ENCODE results near the gene CCL20. TPM values are rescaled to one million over a fixed set of nuclear protein-coding genes. Genes with fewer than 3 reads are reported as not detected.

CCL20 gene
- total RNA-seq, 1 donor from 2014 or later, result 2.0 TPM

- H3K9me3 Mint-ChIP-seq, result no peaks in the 10 kb centered on the region
- no peaks in the 10 kb centered on the region for H3K4me1 Mint-ChIP-seq (ENCODE audit: low read depth)
- H3K36me3 Mint-ChIP-seq (ENCODE audit: low read depth), result no peaks in the 10 kb centered on the region
- H3K27me3 Mint-ChIP-seq (ENCODE audit: low read depth), result no peaks in the 10 kb centered on the region
- no peak overlapping the region for H3K27ac Mint-ChIP-seq
- no peak for DNase-seq (ENCODE audit: low spot score)
- intact Hi-C loops (cut with micrococcal nuclease), result no loop called here
- H3K4me3 Mint-ChIP-seq (ENCODE audit: low read depth), result no peak overlapping the region
Observed at GRCh38 chr2:227853765-227854271, 40.2 kb downstream of the CCL20 start.

- Mint-ChIP-seq H3K27ac (no peak overlapping the region), H3K4me3 (ENCODE audit: low read depth) (no peak overlapping the region), H3K9me3 (no peaks in the 10 kb centered on the region), H3K4me1 (ENCODE audit: low read depth) (no peaks in the 10 kb centered on the region), H3K36me3 (ENCODE audit: low read depth) (no peaks in the 10 kb centered on the region), H3K27me3 (ENCODE audit: low read depth) (no peaks in the 10 kb centered on the region)
- intact Hi-C loops (cut with micrococcal nuclease), result no loop called here
- DNase-seq (ENCODE audit: low spot score), result no peak
Observed at GRCh38 chr2:227855440-227855839, 41.8 kb downstream of the CCL20 start.

- H3K27me3 Mint-ChIP-seq (ENCODE audit: low read depth), result no peaks in the 10 kb centered on the region
- H3K27ac Mint-ChIP-seq, result no peak overlapping the region
- H3K9me3 Mint-ChIP-seq, result no peaks in the 10 kb centered on the region
- H3K4me3 Mint-ChIP-seq (ENCODE audit: low read depth), result no peak overlapping the region
- H3K4me1 Mint-ChIP-seq (ENCODE audit: low read depth), result no peaks in the 10 kb centered on the region
- intact Hi-C loops (cut with micrococcal nuclease), result no loop called here
- no peak for DNase-seq (ENCODE audit: low spot score)
- no peaks in the 10 kb centered on the region for H3K36me3 Mint-ChIP-seq (ENCODE audit: low read depth)
Observed at GRCh38 chr2:227856697-227857096, 43.1 kb downstream of the CCL20 start.

- no peaks in the 10 kb centered on the region for H3K4me1 Mint-ChIP-seq (ENCODE audit: low read depth)
- no peak overlapping the region for H3K4me3 Mint-ChIP-seq (ENCODE audit: low read depth)
- no peak overlapping the region for H3K27ac Mint-ChIP-seq
- no peaks in the 10 kb centered on the region for H3K9me3 Mint-ChIP-seq
- intact Hi-C loops (cut with micrococcal nuclease), result no loop called here
- H3K27me3 Mint-ChIP-seq (ENCODE audit: low read depth), result no peaks in the 10 kb centered on the region
- no peak for DNase-seq (ENCODE audit: low spot score)
- H3K36me3 Mint-ChIP-seq (ENCODE audit: low read depth), result no peaks in the 10 kb centered on the region
Observed at GRCh38 chr2:227860221-227860641, 46.6 kb downstream of the CCL20 start.

GRCh38 chr2:227861011-227861410 lies 47.4 kb downstream of the CCL20 start:
- DNase-seq (ENCODE audit: low spot score), result no peak
- H3K27ac Mint-ChIP-seq, result no peak overlapping the region
- no peaks in the 10 kb centered on the region for H3K9me3 Mint-ChIP-seq
- no peaks in the 10 kb centered on the region for H3K36me3 Mint-ChIP-seq (ENCODE audit: low read depth)
- H3K27me3 Mint-ChIP-seq (ENCODE audit: low read depth), result no peaks in the 10 kb centered on the region
- H3K4me1 Mint-ChIP-seq (ENCODE audit: low read depth), result no peaks in the 10 kb centered on the region
- H3K4me3 Mint-ChIP-seq (ENCODE audit: low read depth), result no peak overlapping the region
- intact Hi-C loops (cut with micrococcal nuclease), result loop anchor here (1.0 kb wide), 1 partner anchor 203 kb away; no protein-coding TSS in a partner anchor

- Mint-ChIP-seq H3K27ac (no peak overlapping the region), H3K4me3 (ENCODE audit: low read depth) (no peak overlapping the region), H3K27me3 (ENCODE audit: low read depth) (peaks cover 4% of the 10 kb centered on the region), H3K9me3 (no peaks in the 10 kb centered on the region), H3K36me3 (ENCODE audit: low read depth) (no peaks in the 10 kb centered on the region), H3K4me1 (ENCODE audit: low read depth) (no peaks in the 10 kb centered on the region)
- intact Hi-C loops (cut with micrococcal nuclease), result loop anchor here (1.0 kb wide), 1 partner anchor 88 kb away; no protein-coding TSS in a partner anchor
- no peak for DNase-seq (ENCODE audit: low spot score)
Observed at GRCh38 chr2:227862227-227862740, 48.6 kb downstream of the CCL20 start.

GRCh38 chr2:227862741-227863588 lies 49.3 kb downstream of the CCL20 start:
- intact Hi-C loops (cut with micrococcal nuclease), result loop anchor here (1.0 kb wide), 1 partner anchor 89 kb away; no protein-coding TSS in a partner anchor
- H3K4me3 Mint-ChIP-seq (ENCODE audit: low read depth), result no peak overlapping the region
- H3K4me1 Mint-ChIP-seq (ENCODE audit: low read depth), result no peaks in the 10 kb centered on the region
- H3K36me3 Mint-ChIP-seq (ENCODE audit: low read depth), result no peaks in the 10 kb centered on the region
- H3K9me3 Mint-ChIP-seq, result no peaks in the 10 kb centered on the region
- H3K27ac Mint-ChIP-seq, result no peak overlapping the region
- DNase-seq (ENCODE audit: low spot score), result no peak
- peaks cover 4% of the 10 kb centered on the region for H3K27me3 Mint-ChIP-seq (ENCODE audit: low read depth)

GRCh38 chr2:227864161-227864756 lies 50.6 kb downstream of the CCL20 start:
- Mint-ChIP-seq H3K27ac (no peak overlapping the region), H3K36me3 (ENCODE audit: low read depth) (no peaks in the 10 kb centered on the region), H3K4me3 (ENCODE audit: low read depth) (no peak overlapping the region), H3K4me1 (ENCODE audit: low read depth) (no peaks in the 10 kb centered on the region), H3K27me3 (ENCODE audit: low read depth) (peaks cover 4% of the 10 kb centered on the region), H3K9me3 (no peaks in the 10 kb centered on the region)
- intact Hi-C loops (cut with micrococcal nuclease), result no loop called here
- no peak for DNase-seq (ENCODE audit: low spot score)

GRCh38 chr2:227865291-227865690 lies 51.6 kb downstream of the CCL20 start:
- no peaks in the 10 kb centered on the region for H3K4me1 Mint-ChIP-seq (ENCODE audit: low read depth)
- H3K4me3 Mint-ChIP-seq (ENCODE audit: low read depth), result no peak overlapping the region
- no peak for DNase-seq (ENCODE audit: low spot score)
- no peak overlapping the region for H3K27ac Mint-ChIP-seq
- intact Hi-C loops (cut with micrococcal nuclease), result no loop called here
- H3K27me3 Mint-ChIP-seq (ENCODE audit: low read depth), result peaks cover 11% of the 10 kb centered on the region
- no peaks in the 10 kb centered on the region for H3K9me3 Mint-ChIP-seq
- no peaks in the 10 kb centered on the region for H3K36me3 Mint-ChIP-seq (ENCODE audit: low read depth)

Other genes starting within 250 kb of the CCL20 start
- not detected in 2 replicates for gene SCYGR2, start 214.9 kb upstream of the CCL20 start, total RNA-seq
- gene SCYGR3, start 199.0 kb upstream of the CCL20 start, total RNA-seq, result not detected in 2 replicates
- not detected in 2 replicates for gene SCYGR4, start 196.3 kb upstream of the CCL20 start, total RNA-seq
- not detected in 2 replicates for gene SCYGR5, start 147.0 kb upstream of the CCL20 start, total RNA-seq
- not detected in 2 replicates for gene SLC19A3, start 95.8 kb upstream of the CCL20 start, total RNA-seq
- gene SCYGR6, start 89.1 kb upstream of the CCL20 start, total RNA-seq, result not detected in 2 replicates
- gene SCYGR7, start 85.5 kb upstream of the CCL20 start, total RNA-seq, result not detected in 2 replicates
- gene SCYGR8, start 67.9 kb upstream of the CCL20 start, total RNA-seq, result not detected in 2 replicates
- gene DAW1, start 57.8 kb downstream of the CCL20 start, total RNA-seq, result not detected in 2 replicates